ENCODE data around the gene DHX58. TPM values are rescaled to one million over a fixed set of nuclear protein-coding genes. Genes with fewer than 3 reads are reported as not detected.

The DHX58 gene
- polyA plus RNA-seq, 1 of the 3 experiments (the other 2 are of a cell fraction), result 1.2 TPM

- no peak overlapping the region for H2AFZ ChIP-seq (ENCODE audit: low read depth)
- no peaks in the 10 kb centered on the region for H4K20me1 ChIP-seq (ENCODE audit: insufficient read depth)
- H3K27ac ChIP-seq (ENCODE audit: low read depth in 2 of 2, low read length in 1 of 2), result no peak overlapping the region
- H3F3A ChIP-seq (replicated peaks; ENCODE audit: insufficient read depth), result no peaks in the 10 kb centered on the region
- H3K4me1 ChIP-seq (ENCODE audit: control insufficient read depth in 1 of 2, insufficient read depth in 2 of 2, low read depth in 1 of 2, low read length in 1 of 2), result peaks cover 0 to 15% of the 10 kb centered on the region in 2 experiments; a peak in 1 of 4 replicates
- ChIA-PET POLR2A (no interaction called here), CTCF (interaction anchor here (0.8 to 1.4 kb wide), 3 partner anchors 20 to 197 kb away, joined by 3 to 4 read pairs (median 3); no protein-coding TSS in a partner anchor)
- H3K9me2 ChIP-seq, result no peaks in the 10 kb centered on the region
- WGBS (ENCODE audit: low lambda C conversion rate), result 92% methylated on average over 8 of the region's 14 CpGs
- no peak overlapping the region for H3K4me2 ChIP-seq
- no peaks in the 10 kb centered on the region for H3K9me3 ChIP-seq
- H3K36me3 ChIP-seq (replicated peaks in 1 of 2; ENCODE audit: control insufficient read depth in 1 of 2, insufficient read depth in 2 of 2, low read length in 1 of 2), result no peaks in the 10 kb centered on the region
- DNase-seq, result no peak
- no peaks in the 10 kb centered on the region for H3K79me2 ChIP-seq (ENCODE audit: insufficient read depth)
- no peak overlapping the region for H3K9ac ChIP-seq
- TF ChIP-seq TCF12 (IDR thresholded peaks at IDR 0.05) (no peak), GABPA (IDR thresholded peaks at IDR 0.05; ENCODE audit: low read depth) (no peak), PBX3 (IDR thresholded peaks at IDR 0.05) (no peak), MEF2A (IDR thresholded peaks at IDR 0.05; ENCODE audit: borderline replicate concordance, low read depth) (no peak), TEAD4 (IDR thresholded peaks at IDR 0.05; ENCODE audit: borderline replicate concordance, insufficient read depth) (no peak), RCOR1 (IDR thresholded peaks at IDR 0.05; ENCODE audit: low read length) (no peak), RFX5 (IDR thresholded peaks at IDR 0.05; ENCODE audit: low read length) (no peak), ZBTB33 (IDR thresholded peaks at IDR 0.05; ENCODE audit: borderline replicate concordance, low read depth) (no peak), SIN3A (IDR thresholded peaks at IDR 0.05; ENCODE audit: borderline replicate concordance, low read depth, low read length) (no peak), RAD21 (IDR thresholded peaks at IDR 0.05; ENCODE audit: low read length) (no peak), CTCF (IDR thresholded peaks at IDR 0.05) (no peak), MAX (IDR thresholded peaks at IDR 0.05; ENCODE audit: low read depth) (no peak), YY1 (IDR thresholded peaks at IDR 0.05; ENCODE audit: low read depth) (no peak), MXI1 (IDR thresholded peaks at IDR 0.05; ENCODE audit: low read depth, low read length) (no peak), EZH2phosphoT487 (IDR thresholded peaks at IDR 0.05; ENCODE audit: borderline replicate concordance, low read depth) (no peak), IRF3 (IDR thresholded peaks at IDR 0.05; ENCODE audit: low read depth, low read length) (no peak), CHD2 (IDR thresholded peaks at IDR 0.05; ENCODE audit: low read length, partially characterized antibody) (no peak)
- no peaks in the 10 kb centered on the region for H3K27me3 ChIP-seq (ENCODE audit: insufficient read depth)
- no peak overlapping the region for H3K4me3 ChIP-seq (ENCODE audit: low read depth in 2 of 2, low read length in 1 of 2)
Measured at GRCh38 chr17:42159796-42160530, 47.4 kb upstream of the DHX58 start.

Measured in SK-N-SH (cell line).